Right cardiac atrium (tissue), 5 donors: Measurements from ENCODE around the gene NCK2. TPM values are rescaled to one million over a fixed set of nuclear protein-coding genes. Genes with fewer than 3 reads are reported as not detected.

Source experiments
- ATAC-seq, 2 donors: fragments of 200-7000 bp; cut with Tn5 transposase; one replicate each; pipeline versions ENCODE4 v1.8.0 to v1.9.1; 2020; ENCODE audit warnings: moderate library complexity in 2 of 2, mild to moderate bottlenecking in 1 of 2
- DNase-seq, 3 donors: peaks; one replicate each; pipeline ENCODE4 v3.0.0-alpha.2; 2020
- H3K27ac ChIP-seq: one replicate; pipeline ENCODE4 v1.5.1; 2013; ENCODE audit warnings: mild to moderate bottlenecking, low read length, control low read depth, moderate library complexity
- H3K27me3 ChIP-seq: one replicate; pipeline ENCODE4 v1.6.1; 2013; ENCODE audit not compliant: control insufficient read depth, insufficient read depth
- H3K4me1 ChIP-seq: one replicate; pipeline ENCODE4 v1.6.1; 2013; ENCODE audit warnings: low read length; ENCODE audit not compliant: control insufficient read depth, insufficient read depth
- H3K4me3 ChIP-seq: one replicate; pipeline ENCODE4 v1.5.1; 2013; ENCODE audit warnings: low read length, control low read depth
- H3K9me3 ChIP-seq: one replicate; pipeline ENCODE4 v1.6.1; 2013; ENCODE audit warnings: low read length; ENCODE audit not compliant: control insufficient read depth
- WGBS: extraction: QIAGEN DNeasy Blood & Tissue Kit; methylation state at CpG from one replicate; pipeline ENCODE4 v1.1.7; 2013; 5-methylcytosine and 5-hydroxymethylcytosine counted together
- intact Hi-C, 4 donors: fragments of 100-400 bp; cut with DNase I; formaldehyde crosslinking; loops; one replicate each; pipeline versions ENCODE4 v1.11.0 to v1.14.0; 2022 to 2023
- polyA plus RNA-seq: library from polyadenylated mRNA; stranded (reverse); fragments of 200-250 nt; gene quantifications from one replicate; pipeline ENCODE4 v1.2.3, GENCODE V29; 2013
- total RNA-seq, 4 donors: library from RNA; stranded (reverse); fragmentation: NEBNext Ultra II Directional; extraction: Animal tissue kit (Norgen Biotek cat#: 25700); gene quantifications; one replicate each; pipeline ENCODE4 v1.2.1, GENCODE V29; 2021
- donor health status: healthy with polysubstance abuse.
- donor health status: DM: no; HTN: yes; CAD: no.
- donor health status: DM: no; HTN: no; CAD: no.
- donor health status: DM: no; HTN: yes; CAD: no; lungs with severe emphysema.
- donor health status: DM: yes; HTN: yes; CAD: no.

Gene NCK2
- total and polyA plus RNA-seq, 5 donors: 29.9 to 39.5 (median 31.1) TPM

DNA sequence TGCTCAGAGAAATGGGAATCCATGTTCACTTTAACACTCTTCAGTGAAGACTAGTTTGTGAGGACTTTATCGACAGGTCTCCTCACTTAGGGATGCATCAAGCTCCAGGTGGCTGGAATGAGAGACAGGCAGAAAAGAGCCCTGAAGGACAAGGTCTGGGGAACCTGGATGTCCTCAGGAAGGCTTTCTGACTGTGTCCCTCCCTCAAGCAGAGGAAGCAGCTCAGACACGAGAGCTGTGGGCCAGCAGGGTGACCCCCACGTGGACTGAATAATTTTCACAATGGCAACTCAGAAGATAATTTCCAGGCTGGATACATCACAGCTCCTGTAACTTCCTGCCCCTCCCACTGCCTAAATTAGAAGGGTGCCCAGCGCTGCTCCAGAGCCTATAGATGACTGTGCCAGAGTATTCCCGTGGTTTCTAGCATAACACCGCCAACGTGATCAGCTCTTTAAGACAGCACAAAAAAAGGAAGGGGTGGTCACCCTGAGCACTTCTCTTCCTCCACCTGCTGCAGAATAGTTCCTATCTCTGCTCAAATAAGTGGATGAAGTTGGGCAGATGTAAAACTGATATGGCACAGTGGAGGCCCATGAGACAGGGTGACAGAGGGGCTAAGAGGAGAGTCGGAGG is 25.7 kb upstream of the NCK2 start:
- Histone ChIP-seq H3K27me3 (no peaks in the 10 kb centered on the region), H3K4me3 (no peak overlapping the region), H3K4me1 (no peaks in the 10 kb centered on the region), H3K9me3 (no peaks in the 10 kb centered on the region), H3K27ac (no peak overlapping the region)
- WGBS: 51% methylated on average over 8 of the region's 8 CpGs
- intact Hi-C loops: no loop called here
- DNase-seq (no peak), ATAC-seq (no peak)

DNA sequence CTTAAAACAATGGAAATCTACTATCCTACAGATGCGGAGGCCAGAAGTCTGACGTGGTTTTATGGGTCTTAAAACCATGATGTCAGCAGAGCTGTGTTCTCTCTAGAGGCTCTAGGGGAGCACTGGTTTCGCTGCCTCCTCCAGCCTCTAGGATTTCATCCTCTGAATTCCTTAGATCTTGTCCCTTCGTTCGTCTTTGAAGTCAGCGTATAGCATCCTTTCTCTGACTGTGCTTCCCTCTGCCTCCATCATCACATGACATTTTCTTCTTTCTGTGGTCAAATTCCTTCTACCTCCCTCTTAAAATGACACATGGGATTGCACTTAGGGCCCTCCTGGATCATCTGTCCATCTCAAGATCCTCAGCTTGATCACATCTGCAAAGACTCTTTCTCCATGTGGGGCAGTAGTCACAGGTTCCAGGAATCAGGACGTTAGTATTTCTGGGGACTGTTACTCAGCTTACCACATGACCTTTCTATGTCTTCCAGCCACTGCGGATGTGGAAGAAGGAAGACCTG is 22.7 kb upstream of the NCK2 start:
- ATAC-seq: no peak
- DNase-seq: no peak
- Histone ChIP-seq H3K27me3 (no peaks in the 10 kb centered on the region), H3K9me3 (no peaks in the 10 kb centered on the region), H3K27ac (no peak overlapping the region), H3K4me3 (no peak overlapping the region), H3K4me1 (no peaks in the 10 kb centered on the region)
- intact Hi-C loops: no loop called here
- WGBS: 91% methylated on average over 8 of the region's 8 CpGs

DNA sequence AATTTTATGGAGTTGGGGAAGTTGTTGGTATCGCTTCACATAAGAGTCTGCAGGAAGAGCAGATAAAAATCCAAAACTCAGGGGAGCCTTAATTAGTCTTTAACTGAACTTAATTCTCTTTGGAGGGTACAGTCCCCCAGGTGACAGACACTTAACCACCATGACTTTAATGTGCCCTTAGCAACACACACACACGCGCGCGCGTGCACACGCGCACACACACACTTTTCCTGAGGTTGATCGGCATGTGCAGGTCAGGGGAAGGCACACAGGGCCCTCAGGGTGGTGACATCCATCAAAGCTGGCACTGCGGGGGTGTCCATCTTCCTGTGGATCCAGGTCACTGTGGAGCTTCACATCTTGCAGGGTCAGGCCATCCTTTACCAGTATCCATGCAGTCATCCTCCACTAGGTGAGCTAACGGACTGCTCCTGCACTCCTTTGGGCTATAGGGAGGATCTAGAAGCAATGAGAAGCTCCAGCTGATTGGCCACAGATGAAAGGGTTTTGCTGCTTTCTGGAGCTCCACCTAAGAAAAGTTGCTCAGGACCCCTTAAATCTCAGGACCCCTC is 21.9 kb upstream of the NCK2 start:
- intact Hi-C loops: no loop called here
- no peak for ATAC-seq
- H3K27ac ChIP-seq: no peak overlapping the region
- no peak overlapping the region for H3K4me3 ChIP-seq
- H3K4me1 ChIP-seq: no peaks in the 10 kb centered on the region
- WGBS: 97% methylated on average over 11 of the region's 11 CpGs
- no peaks in the 10 kb centered on the region for H3K27me3 ChIP-seq
- no peaks in the 10 kb centered on the region for H3K9me3 ChIP-seq
- DNase-seq: no peak

DNA sequence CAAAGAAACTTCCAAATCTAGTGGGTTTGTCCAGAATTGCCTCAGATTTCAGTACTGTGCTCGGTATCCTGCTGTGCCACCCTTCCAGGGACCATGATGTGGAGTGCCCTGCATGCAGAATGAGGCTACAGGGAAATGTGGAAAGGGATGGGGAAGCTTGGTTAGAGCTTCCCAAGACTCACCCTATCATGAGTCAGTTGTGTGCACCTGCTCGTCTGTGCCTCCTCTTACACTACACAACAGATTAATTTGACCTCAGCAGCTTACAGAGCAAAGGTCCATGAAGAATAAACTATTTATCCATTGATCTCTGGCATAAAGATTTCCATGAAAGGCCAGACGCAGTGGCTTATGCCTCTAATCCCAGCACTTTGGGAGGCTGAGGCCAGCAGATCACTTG is 21.3 kb upstream of the NCK2 start:
- intact Hi-C loops: no loop called here
- ATAC-seq: no peak
- Histone ChIP-seq H3K4me1 (no peaks in the 10 kb centered on the region), H3K27me3 (no peaks in the 10 kb centered on the region), H3K9me3 (no peaks in the 10 kb centered on the region), H3K27ac (no peak overlapping the region), H3K4me3 (no peak overlapping the region)
- WGBS: 62% methylated on average over 3 of the region's 3 CpGs
- no peak for DNase-seq

DNA sequence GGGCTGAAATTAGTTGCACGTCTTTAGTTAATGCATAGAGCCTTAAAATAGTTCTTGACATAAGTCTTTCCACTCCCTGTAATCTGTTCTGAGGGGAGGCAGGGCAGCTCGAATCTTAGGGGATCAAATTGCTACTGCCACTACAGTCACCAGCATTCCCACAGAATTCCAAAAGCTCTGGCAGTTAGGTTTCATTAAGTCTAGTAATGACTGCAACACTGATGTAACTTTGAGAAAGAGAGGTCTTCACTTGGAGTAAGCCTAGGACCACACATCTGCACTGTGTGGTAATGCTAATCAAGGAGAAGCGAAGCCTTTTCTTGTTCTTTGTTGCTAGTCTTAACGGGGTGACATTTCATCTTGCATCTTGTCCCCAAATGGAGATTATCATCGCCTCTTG is 19.3 kb upstream of the NCK2 start:
- 68% methylated on average over 5 of the region's 5 CpGs for WGBS
- ATAC-seq: no peak
- H3K4me3 ChIP-seq: no peak overlapping the region
- no peaks in the 10 kb centered on the region for H3K4me1 ChIP-seq
- no peak for DNase-seq
- H3K9me3 ChIP-seq: no peaks in the 10 kb centered on the region
- H3K27me3 ChIP-seq: no peaks in the 10 kb centered on the region
- intact Hi-C loops: no loop called here
- H3K27ac ChIP-seq: no peak overlapping the region

DNA sequence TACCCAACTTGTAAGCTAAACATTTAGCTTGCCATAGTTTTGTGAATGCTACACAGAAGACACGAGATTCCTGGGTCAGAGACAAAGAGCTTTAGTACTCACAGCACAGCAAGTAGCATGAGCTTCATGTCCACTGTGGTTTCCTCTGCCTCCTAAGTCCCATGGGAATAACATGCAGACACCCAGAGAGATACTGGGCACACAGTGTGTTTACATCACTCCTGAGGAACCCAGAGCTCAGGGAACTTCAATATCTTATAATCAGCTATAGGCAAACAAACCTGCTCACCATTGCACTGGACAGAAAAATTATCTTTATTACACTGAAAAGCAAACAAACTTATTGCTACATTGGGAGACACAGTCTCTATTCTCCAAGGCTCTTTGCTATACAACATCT is 14.5 kb upstream of the NCK2 start:
- DNase-seq: no peak

DNA sequence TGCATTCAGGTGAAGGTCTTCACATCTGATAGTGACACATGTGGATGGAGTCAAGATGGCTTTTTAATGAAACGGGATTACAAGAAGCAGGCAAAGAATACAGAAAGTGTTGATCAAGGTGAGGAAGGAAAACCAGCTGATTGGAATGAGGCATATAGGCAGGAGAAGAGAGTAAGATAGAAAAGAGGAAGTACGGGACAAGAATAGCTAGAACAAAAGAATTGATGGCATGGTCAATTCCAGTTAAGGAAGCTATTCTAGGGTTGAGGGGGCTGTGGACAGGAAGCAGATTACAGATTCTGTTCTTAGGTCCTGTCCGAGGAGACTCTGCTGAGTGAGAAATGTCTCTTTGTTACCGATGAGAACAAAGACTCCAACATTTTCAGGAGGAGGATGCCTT is 13.2 kb upstream of the NCK2 start:
- WGBS: 36% methylated on average over 4 of the region's 4 CpGs
- DNase-seq: no peak

More for the DNA sequence above, 14.5 kb upstream of the NCK2 start:
- Histone ChIP-seq H3K27ac (no peak overlapping the region), H3K4me3 (no peak overlapping the region), H3K9me3 (no peaks in the 10 kb centered on the region), H3K27me3 (no peaks in the 10 kb centered on the region), H3K4me1 (no peaks in the 10 kb centered on the region)
- 93% methylated on average over 1 of the region's 1 CpG for WGBS
- intact Hi-C loops: no loop called here
- ATAC-seq: no peak

DNA sequence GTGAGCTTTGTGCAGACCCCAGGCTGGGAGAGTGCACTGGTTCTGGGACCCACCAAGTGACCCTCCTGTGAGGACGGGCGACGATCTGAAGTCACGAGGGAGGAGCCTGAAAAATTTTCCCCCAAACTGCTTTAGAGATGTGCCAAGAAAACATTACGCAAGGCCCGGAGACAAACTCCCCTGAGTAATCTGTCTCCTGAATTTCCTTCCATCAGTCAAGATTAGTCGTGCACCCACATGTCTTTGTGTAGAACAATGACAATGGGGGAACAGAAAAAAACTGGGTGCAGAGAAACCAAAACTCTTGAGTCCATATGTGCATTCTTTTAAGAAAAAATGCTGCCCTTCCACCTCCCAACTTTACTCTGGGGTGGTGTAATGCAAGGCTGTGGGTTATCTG is 12.6 kb upstream of the NCK2 start:
- Histone ChIP-seq H3K27ac (no peak overlapping the region), H3K27me3 (no peaks in the 10 kb centered on the region), H3K9me3 (no peaks in the 10 kb centered on the region), H3K4me3 (no peak overlapping the region), H3K4me1 (no peaks in the 10 kb centered on the region)
- intact Hi-C loops: no loop called here
- 42% methylated on average over 7 of the region's 7 CpGs for WGBS
- no peak for DNase-seq
- ATAC-seq: no peak

More for the DNA sequence above, 13.2 kb upstream of the NCK2 start:
- no peak overlapping the region for H3K27ac ChIP-seq
- no peaks in the 10 kb centered on the region for H3K4me1 ChIP-seq
- intact Hi-C loops: no loop called here
- no peak for ATAC-seq
- H3K27me3 ChIP-seq: no peaks in the 10 kb centered on the region
- H3K9me3 ChIP-seq: no peaks in the 10 kb centered on the region
- no peak overlapping the region for H3K4me3 ChIP-seq

DNA sequence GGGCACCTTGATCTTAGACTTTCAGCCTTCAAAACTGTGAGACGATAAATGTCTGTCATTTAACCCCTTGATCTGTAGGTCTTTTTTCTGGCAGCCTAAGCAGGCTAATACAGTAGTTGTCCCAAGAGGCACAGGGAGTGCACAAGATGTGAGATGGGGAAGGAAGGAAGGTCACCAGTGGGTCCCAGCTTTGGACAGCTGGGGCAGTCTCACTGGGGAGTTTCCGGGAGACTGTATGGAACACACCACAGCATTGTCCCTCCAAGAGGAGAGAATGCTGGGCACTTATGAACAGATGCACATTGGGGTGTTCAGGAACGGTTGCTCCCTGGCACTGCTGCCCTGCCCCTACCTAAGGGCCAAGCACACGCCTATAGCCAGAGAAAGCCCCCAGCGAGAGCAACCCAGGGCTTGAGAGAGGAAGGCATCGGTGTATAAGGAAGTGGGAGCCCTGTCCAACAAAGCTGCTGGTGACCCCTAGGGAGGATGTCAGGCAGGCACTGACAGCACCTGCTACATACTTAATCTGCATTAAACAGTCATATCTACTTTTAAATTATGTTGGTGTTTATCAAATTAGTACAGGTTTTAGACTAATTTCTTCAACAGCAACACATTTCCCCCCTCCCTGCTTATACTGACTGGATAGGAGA is 11.6 kb upstream of the NCK2 start:
- intact Hi-C loops: no loop called here
- DNase-seq (no peak), ATAC-seq (peak in 1 of 2 donors; percentile 22)
- H3K4me1 ChIP-seq: no peaks in the 10 kb centered on the region
- WGBS: 65% methylated on average over 6 of the region's 6 CpGs
- no peaks in the 10 kb centered on the region for H3K27me3 ChIP-seq
- H3K4me3 ChIP-seq: no peak overlapping the region
- H3K9me3 ChIP-seq: no peaks in the 10 kb centered on the region
- no peak overlapping the region for H3K27ac ChIP-seq

DNA sequence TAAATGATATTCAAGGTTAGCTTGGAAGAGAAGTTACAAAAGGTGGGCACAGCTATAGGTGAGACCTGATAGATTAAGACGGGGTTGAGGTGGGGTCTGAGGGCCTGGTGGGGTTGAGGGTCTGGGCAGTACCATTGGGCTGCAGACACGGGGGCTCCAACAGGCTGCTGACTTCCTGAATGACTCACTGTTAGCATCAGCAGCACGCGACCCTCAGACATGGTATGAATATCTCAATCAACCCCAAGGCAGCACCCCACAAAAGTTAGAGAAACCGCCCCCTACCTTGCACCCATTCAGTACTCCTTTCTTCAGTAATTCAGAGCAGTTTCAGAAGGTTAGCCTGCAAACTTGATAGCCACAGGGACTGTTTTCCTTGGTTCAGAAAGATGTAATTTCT is 10.8 kb upstream of the NCK2 start:
- H3K9me3 ChIP-seq: no peaks in the 10 kb centered on the region
- H3K27me3 ChIP-seq: no peaks in the 10 kb centered on the region
- DNase-seq: no peak
- ATAC-seq: no peak
- WGBS: 81% methylated on average over 5 of the region's 5 CpGs
- H3K4me1 ChIP-seq: no peaks in the 10 kb centered on the region
- no peak overlapping the region for H3K27ac ChIP-seq
- intact Hi-C loops: no loop called here
- no peak overlapping the region for H3K4me3 ChIP-seq

DNA sequence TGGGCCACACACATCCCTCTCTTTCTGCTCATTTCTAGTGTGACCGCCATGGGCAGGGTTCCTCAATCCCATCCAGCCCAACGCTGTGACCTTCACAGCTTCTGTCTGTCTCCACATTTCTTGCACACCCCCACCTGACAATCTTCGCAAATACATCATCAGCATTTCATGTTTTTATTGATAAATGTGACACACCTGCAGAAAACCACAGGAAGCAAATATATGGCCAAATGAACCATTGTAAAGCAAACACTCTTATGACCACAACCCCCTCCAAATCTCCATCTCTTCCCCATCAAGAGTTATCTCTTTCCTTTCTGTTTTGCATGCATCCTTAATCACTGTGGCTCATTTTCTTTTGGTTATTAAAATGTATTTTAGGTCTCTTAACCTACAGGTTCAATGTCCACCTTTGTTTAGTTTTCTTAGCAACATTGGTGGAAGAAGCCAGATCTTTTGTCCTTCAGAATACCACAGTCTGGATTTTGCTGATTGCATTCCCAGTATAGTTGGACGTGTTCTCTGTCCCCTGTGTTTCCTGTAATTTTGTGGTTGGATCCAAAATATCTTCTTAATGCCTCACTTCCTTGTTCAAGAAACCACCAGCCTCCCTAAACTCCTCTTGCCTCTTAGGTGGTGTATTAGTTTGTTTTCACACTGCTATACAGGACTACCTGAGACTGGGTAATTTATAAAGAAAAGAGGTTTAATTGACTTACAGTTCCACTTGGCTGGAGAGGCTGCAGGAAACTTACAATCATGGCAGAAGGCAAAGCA is 9.8 kb upstream of the NCK2 start:
- intact Hi-C loops: no loop called here
- DNase-seq: no peak
- H3K27me3 ChIP-seq: no peaks in the 10 kb centered on the region
- no peaks in the 10 kb centered on the region for H3K9me3 ChIP-seq
- no peak for ATAC-seq
- no peak overlapping the region for H3K4me3 ChIP-seq
- 83% methylated on average over 4 of the region's 4 CpGs for WGBS
- H3K4me1 ChIP-seq: no peaks in the 10 kb centered on the region
- no peak overlapping the region for H3K27ac ChIP-seq
